OCI-M2 (cell line): ENCODE results near the gene PLXND1.

Source experiments
- DNase-seq: peaks from one replicate; lab custom pipeline; 2025; ENCODE audit not compliant: unreplicated experiment; lab: John Stamatoyannopoulos, UW

Gene PLXND1

DNA sequence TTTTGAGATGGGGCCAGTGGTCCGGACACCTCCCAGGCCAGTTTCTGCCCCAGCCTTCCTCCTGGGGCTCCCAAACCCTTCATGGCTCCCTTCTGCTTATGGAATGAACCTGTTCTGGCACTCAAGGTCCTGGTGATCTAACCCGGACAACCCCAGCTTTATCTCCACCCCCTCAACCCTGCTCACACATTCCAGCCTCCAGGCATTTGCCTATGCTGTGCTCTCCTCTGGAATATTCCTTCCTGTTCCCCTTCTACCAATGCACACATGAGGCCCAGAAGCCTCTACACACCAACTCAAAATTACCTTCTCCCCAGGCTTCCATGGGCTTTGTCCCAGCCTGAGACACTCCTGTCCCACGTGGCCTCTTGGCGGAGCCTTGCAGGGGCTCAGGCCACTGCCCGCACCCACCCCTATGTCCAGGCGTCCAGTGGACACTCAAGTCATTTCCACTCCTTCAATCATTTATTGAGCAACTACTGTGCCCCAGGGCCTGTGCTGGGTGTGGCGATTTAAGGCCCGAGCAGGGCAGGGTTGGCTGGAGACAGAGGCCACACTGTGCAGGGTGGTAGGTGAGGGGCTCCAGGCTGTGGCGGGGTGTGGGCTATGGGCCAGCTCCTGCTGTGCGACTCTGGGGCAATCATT is 18.8 kb downstream of the PLXND1 start:
- DNase-seq: no peak

DNA sequence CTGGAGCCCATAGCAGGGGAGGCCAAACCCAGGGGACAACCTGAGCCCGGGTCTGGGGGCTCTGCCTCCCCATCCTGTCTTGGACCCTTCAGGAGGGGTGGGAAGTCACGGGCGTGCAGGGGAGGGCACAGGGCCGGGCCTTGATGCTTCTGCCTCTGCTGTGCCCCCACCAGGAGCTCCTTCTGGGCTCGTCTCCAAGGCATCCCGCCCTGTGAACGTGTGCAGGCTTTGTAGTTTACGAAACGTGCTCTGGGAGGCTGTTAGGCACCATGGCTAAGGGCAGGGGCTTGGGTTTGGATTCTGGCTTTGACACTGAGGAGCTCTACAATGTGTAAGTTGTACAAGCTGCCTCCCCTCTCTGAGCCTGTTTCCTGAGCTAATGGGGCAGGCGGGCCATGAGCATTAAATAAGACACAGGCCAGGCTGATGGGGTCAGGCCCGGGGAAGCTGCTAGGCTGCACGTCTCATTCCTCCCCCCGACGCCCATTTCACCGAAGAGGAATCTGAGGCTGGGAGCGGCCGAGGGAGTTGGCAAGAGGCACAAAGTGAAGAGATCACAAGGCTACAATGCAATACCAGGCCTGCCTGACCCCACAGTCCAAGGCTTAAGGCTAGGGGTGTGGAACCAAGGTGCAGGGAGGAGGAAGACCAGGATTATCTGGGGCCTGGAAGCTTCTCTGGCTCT is 19.6 kb downstream of the PLXND1 start:
- no peak for DNase-seq

DNA sequence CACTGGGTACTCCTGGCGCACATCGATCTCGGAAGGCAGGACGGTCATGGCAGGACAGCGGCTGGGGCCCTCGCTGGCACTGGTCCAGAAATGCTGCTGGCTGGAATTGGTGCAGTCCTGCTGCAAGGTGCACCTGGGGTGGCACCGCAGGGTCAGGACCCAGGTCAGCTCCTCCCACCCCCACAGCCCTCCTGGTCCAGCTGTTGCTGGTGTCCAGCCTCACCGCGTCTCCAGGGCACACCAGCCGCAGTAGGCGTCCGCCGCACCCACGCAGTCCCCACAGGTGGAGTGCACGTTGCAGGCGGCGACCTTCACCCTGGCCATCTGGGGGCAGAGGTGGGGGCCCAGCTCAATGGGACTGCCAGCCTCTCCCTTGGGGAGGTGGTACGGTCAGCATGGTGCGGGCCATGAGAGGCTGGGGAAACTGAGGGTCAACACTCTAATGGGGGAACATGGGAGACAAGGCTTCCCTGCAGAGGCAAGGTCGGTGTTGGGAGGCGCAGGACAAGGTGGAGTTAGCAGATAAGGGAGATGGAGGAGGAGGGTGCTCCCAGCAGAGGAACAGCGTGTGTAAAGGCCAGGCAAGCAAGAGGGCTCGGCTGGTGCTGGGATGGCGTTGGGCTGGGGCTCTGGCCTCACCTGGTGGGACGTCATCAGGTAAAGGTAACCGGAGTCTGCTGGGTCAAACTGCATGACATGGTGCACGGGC is 20.4 kb downstream of the PLXND1 start:
- no peak for DNase-seq

DNA sequence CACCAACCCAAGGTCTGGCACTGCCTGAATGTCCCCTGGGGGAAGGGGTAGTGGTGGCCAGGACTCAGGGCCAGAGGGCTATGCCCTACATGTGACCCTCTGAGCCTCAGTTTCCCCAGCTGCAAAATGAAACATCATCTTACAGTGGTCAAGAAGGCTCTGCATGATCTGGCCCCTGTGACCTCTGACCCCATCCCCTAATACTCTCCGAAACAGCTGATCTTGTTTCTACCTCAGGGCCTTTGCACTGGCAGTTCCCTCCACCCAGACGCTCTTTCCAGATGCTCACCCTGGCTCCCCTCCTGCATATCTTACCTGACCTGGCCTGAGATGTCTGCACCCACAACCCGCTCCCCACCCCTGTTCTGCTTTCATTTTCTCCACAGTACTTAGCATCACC is 21.8 kb downstream of the PLXND1 start:
- no peak for DNase-seq

DNA sequence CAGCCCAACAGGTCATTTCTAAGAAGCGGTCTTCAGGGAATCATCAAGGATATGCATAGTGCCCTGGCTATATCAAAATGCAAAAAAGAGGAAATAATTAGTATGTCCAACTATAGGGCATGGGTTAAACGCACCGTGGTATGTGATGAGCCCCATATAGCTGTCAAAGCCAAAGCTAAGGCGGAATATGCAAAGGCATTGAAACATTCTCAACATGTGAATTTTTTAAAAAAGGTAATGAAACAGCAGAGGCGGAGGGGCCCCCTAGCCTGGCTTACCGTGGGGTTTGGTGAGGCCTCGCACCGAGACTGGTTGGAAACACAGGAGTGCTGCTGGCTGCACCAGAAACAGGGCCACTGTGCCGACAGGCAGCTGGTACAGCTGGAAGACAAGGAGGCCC is 23.2 kb downstream of the PLXND1 start:
- no peak for DNase-seq

DNA sequence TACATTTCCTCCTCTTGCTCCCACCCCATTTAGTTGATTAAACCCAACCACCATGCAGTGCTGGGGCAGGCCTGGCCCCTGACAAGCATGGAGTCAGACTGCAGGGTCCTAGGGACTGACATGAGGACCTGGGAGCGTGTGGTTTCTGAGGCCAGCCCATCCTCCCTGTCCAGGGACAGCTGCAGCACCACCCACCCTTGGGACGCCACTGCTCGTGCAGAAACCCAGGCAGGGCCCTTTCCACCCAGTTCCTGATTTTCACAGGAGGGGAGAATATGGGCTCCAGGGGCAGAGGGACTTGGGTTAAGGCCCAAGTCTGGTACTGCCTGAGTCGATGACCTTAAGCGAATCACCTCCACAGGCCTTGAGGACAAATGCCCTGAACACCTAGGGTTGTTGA is 23.7 kb downstream of the PLXND1 start:
- no peak for DNase-seq

DNA sequence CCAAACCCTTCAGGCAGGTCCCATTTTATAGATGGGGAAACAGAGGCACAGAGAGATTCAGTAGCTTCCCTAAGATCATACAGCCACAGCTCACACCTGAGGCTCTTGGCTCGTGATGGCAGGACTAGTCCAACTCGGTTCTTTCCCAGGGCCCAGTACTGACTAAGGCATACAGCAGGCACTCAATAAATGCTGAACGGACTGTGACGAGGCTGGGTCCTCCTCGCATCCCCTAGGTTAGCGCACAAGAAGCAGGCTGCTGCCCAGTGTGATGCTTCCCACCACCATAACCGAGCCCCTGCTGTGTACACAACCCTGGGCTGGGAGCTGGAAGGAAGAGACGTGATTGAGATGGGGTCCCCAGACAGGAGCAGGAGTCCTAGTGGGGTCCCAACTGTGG is 24.9 kb downstream of the PLXND1 start:
- DNase-seq: no peak

DNA sequence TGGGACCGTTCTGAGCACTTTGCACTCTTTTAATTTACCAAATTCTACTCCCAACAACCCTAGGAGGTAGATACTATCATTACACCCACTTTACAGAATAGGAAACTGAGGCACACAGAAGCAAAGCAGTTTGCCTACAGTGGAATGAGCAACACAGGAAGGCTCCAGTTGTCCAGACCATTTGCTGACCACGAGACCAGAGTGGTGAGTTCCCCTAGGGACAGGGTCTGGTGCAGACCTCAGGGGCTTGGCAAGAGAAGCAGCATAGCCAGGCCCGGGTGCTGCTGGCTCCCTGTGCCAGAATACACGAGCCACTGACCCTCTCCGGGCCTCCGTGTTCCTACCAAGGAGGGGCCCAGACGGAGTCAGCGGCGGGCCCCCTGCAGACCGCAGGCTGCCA is 26.5 kb downstream of the PLXND1 start:
- no peak for DNase-seq

DNA sequence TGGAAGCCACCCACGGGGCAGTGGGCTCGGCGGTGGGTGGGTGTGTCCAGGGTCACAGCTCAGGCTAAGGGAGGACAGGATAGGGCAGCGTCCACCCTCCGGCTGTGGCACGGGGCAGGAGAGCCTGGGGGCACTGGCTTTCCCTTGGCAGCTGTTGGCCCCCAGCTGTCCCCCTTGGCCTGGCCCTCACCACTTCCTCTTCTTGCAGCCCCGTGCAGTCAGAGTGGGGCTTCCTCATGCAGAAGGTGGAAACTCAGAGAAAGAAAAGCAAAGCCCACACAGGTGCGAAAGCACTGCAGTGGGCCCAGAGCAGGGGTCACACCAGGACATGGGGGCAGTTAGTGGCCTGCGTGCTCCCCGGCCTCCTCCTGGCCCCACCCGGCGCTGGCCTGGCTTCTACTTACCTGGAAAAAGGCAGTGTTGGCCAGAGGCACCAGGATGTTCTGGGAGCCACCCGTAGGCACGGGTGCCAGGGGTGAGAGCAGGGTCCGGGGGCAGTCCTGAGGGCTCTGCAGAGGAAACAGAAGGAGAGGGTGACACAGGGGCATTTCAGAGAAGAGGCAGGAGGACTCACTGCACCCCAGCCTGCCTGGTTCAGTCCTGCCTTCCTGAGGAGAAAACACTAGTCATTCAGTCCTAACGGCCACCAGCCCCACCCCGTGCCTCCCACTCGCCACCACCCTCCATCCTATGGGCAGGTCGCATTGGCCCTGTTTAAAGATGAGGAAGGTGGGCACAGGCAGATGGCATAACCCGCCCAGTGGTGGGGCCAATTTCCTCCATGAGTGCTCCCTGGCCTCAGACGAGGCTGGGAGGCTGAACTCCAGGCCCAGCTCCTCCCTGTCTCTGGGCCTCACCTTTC is 28.3 kb downstream of the PLXND1 start:
- no peak for DNase-seq

DNA sequence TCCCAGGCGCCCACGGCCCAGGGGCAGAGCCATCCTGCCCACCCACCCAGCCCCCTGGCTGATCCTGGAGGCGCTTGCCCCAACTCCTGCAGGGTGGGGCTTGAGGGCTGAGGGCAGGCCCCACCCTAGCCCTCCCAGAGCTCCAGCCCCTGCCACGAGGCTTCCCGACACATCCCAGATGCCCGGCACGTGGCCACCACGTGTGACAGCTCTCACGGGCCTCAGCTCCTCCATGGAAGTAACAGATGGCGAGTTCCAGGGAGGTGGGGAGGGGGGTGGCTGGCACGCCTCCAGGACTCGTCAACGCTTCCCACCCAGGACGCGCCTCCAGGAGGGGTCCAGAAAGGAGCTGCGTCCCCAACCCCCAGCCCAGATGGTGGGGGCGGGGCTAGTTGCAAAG is 29.1 kb downstream of the PLXND1 start:
- no peak for DNase-seq

DNA sequence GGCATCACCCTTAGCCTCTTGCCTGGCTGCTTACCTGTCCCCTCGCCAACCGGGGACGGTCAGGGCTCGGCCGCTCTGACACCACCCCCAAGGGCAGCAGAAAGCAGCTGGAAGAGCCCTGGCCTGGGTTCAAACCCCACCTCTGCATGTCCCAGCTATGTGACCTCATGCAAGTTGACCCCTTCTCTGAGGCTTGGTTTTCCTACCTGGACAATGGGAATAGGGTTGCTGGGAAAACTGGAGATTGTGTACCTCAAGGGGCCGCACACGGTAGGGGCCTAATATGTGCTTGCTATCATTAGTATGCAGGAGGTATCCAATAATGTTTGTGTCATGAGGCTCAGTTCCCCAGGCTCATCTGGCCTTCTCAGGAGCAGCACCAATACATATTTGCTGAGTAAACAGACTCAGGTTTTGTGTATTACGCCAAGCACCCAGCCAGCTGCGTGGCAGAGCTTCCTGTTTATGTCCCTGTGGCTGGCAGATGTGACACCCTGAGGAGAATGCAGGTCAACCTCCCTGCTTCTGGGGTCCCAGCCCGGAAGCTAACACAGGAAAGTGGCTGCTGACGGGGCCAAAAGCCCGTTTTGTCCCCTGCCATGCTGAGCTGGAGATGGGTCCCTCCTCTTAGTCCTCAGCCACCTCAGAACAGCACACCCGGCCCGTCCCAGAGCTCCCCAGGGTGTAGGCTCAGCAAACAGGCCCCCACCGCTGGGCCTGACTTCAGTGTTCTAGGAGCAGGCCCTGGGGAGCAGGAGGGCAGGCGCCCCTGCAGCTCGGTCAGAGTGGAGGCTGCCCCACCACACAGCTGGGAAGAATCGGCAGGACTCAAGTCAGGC is 29.7 kb downstream of the PLXND1 start:
- no peak for DNase-seq

DNA sequence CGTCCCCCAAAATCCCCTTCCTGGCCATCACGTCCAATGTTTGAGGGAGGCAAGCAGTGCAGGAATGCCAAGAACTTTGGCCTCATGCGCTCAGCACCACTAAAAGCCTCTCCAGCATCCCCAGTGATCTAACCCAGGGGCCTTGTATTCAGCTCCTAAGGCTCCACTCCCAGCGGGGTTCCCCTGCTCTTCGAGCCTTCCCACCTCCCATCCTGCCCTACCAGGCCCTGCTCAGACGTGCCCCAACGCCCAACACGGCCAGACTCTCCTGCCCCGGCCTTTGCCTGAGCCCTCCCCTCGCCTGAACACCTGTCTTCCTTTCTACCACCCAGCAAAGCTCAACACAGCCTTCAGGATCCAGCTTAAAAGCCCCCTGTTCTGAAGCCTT is 30.5 kb downstream of the PLXND1 start:
- DNase-seq: no peak

DNA sequence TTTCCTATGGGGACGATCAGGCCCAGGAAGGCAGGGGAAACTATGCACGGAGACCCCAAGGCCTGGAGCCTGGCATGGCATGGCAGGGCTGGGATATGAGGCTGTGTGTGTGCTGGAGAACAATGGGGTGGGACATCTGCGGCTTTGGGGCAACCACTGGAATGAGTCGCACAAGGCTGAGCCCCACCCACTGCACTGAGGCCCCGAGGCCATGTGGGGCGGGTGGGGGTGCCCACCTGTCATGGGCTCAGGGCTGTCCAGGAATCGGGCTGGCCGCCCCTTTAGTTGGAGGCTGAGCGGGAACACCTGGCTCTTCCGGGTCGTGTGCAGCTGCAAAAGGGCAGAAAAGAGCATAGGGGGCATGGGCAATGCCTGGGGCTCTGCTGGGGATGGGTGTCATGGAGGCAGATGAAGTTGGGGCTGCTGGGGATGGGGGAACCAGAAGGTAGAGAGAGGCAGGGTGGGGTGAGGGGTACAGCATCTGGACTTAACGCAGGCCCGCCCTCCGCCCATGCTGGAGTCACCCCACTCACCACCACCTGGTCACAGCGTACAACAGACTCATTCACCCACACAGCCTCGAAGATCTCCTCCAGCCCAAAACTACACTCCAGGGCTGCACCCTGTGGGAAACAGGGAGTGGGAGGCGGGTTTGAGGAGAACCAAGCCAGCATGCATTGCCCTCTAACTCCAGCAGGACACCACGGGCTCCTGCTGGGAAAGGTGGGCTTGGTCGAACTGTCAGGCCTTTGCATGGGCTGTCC is 31.1 kb downstream of the PLXND1 start:
- DNase-seq: no peak

DNA sequence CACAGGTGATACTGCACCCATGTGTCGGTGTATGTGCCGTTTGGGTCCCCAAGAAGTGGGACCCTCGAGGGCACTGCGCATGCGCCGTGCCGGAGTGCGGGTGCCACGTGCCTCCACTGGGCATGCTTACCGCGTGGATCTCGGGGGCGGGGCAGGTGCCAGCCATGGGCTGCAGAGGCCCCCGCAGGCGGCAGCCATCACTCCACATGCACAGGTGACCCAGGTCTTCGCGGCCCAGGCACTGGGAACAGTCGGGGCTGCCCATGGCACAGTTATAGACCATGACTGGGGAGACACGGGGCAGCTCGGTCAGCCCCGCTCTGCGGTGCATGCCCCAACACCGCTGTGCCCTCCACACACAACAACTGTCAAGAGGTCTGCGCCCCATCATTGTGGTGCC is 32.3 kb downstream of the PLXND1 start:
- no peak for DNase-seq

DNA sequence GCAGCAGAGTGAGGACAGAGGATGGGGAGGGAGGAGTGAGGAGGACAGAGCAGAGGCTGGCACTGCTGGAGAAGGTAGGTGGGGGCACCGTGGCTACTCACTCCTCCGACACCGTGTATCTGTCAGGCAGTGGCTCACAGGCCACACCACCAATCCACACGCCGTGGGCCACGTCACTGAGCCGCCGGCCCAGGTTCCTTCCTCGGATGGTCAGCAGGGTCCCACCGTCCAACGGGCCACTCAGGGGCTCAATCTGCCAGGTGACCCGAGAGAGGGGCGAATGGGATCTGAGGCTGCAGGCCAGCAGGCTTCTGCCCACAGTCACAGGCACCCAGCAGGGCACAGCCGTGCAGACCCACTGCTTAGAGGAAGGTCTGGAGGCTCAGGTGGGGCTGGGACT is 33.0 kb downstream of the PLXND1 start:
- DNase-seq: no peak

DNA sequence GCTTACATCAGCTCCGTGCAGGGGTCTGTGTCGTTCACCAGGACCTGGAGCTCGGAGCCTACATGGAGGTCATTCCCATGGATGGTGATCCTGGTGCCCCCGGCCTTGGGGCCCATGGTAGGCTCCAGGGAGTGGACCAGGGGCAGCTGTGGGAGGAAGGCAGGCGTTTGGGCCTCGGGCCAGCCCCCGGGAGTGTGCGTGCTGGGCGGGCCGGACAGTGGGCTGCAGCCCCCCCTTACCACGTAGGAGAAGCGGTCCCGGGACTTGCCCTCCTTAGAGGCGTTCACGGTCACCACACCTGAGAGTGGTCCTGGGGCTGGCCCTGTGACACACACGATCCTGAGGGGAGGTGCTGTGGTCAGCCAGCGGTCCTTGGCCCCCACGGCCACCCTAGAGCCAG is 33.9 kb downstream of the PLXND1 start:
- no peak for DNase-seq

DNA sequence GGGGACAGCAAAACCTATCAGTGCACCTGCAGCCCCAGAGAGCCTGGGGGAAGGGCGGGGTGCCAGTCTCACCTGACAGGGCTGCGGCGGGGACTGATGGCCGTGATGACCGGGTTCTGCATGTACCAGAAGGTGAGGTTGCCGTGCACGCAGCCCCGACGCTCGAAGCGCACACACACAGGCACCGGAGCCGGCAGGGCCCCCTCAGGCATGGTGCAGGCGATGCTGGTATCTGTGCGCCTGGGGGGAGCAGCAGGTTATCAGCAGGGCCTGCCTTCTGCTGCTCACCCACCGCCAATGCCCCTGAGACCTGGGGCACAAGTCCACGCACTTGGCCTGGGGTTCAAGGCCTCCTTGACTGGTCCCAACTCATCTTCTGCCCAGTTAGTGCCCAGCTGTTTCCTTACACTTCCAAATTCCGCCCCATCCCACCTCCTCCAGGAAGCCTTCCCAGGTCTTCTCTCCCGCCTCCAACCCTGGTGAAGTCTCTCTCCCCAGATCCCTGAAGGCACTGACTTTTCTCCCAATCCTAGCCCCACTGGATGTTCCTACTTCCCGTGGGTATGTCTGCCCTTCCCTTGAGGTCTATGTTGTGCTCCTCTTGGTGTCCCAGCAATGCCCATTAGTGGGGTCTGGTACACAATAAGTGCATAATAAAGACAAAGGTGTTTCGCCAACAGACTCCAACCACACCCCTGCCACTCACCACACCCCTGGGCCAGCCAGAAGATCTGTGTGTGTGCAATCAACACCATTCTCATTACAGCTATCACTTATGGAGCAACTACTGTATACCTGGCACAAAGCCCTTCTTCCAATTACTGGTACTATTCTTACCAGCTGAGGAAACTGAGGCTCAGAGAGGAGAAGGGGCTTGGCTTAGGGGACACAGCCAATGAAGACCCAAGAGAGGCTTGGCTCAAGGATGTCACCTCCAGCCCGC is 34.6 kb downstream of the PLXND1 start:
- no peak for DNase-seq

DNA sequence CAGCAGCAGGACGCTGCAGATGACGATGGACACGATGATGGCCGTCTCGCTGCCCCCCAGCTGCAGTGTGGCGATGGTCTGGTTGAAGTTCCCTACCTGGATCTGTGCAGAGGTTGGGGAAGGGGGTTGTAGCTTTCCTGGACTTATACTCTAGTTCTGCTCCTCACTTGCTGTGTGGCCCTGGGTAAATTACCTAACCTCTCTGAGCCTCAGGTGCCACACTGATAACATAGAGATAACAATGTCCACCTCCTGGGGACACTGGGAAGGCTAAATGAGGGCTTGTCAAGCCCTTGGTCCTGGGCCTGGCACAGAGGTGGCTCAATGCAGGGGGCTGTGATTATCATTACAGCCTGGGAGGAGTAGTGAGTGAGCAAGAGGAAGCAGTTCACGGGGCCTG is 36.6 kb downstream of the PLXND1 start:
- no peak for DNase-seq

DNA sequence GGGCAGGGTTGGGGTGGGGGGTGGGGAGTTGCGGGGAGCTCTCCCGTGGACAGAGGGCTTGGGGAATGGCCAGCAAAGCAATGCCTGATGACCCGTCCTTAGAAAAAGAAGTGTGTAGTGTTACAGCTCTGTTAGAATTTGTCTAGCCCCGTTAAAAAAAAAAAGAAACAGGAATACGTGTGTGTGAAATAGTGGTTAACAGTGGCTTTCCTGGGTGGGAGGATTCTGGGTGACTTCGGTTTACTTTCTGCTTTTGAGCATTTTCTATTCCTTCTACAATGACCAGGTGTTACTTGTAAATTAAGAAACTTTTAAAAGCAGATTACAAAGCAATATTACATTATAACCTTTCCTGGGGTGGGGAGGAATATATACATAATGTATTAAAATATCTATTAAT is 38.5 kb downstream of the PLXND1 start:
- DNase-seq: no peak
